NT2/D1 (cell line): ENCODE results near the gene ABTB2.
"Not testable (repeated sequence)": the region's sequence is repeated elsewhere in the genome, so short reads cannot be mapped to it uniquely, and the experiment has no call there.

Experiments used
- DNase-seq: peaks from one replicate; pipeline ENCODE4 v3.0.0-alpha.2; 2011; ENCODE audit warnings: low read depth, low spot score
- H3K27me3 ChIP-seq: 2 replicates; pipeline ENCODE4 v1.6.0; 2011; ENCODE audit warnings: mild to moderate bottlenecking; ENCODE audit not compliant: insufficient read length, insufficient read depth
- H3K36me3 ChIP-seq: 2 replicates; pipeline ENCODE4 v1.6.1; 2011; ENCODE audit warnings: mild to moderate bottlenecking, low read length, mixed read lengths; ENCODE audit not compliant: insufficient read depth, insufficient read length
- H3K4me1 ChIP-seq: 2 replicates; pipeline ENCODE4 v1.5.1; 2011; ENCODE audit not compliant: insufficient read depth, insufficient read length
- H3K4me3 ChIP-seq: 2 replicates; pipeline ENCODE4 v1.5.1; 2011; ENCODE audit warnings: low read depth; ENCODE audit not compliant: insufficient read length
- H3K9ac ChIP-seq: 2 replicates; pipeline ENCODE4 v1.6.0; 2011; ENCODE audit warnings: low read depth; ENCODE audit not compliant: insufficient read length
- H3K9me3 ChIP-seq: 2 replicates; pipeline ENCODE4 v1.5.1; 2011; ENCODE audit warnings: mild to moderate bottlenecking, low read length; ENCODE audit not compliant: insufficient read depth
- SUZ12 ChIP-seq: IDR thresholded peaks from 2 replicates; pipeline ENCODE4 v1.6.1; 2011; ENCODE audit not compliant: insufficient read length, insufficient read depth; ENCODE audit errors: extremely low read depth
- YY1 ChIP-seq: IDR thresholded peaks from 2 replicates; pipeline ENCODE4 v1.6.1; 2011; ENCODE audit not compliant: insufficient read length, insufficient read depth
- ZNF274 ChIP-seq: IDR thresholded peaks from 2 replicates; pipeline ENCODE4 v1.6.1; 2011; ENCODE audit warnings: mild to moderate bottlenecking, low read depth, low read length

ABTB2 gene

GRCh38 chr11:34397120-34397519 lies 39.3 kb upstream of the ABTB2 start:
- H3K4me3 ChIP-seq: no peak overlapping the region
- no peaks in the 10 kb centered on the region for H3K36me3 ChIP-seq
- 0 out of 2 replicates have a peak, but pooled peaks cover 5% of the 10 kb centered on the region for H3K9me3 ChIP-seq
- DNase-seq: no peak
- H3K9ac ChIP-seq: no peak overlapping the region
- no peaks in the 10 kb centered on the region for H3K27me3 ChIP-seq
- no peak for TF ChIP-seq YY1
- no peak for TF ChIP-seq ZNF274
- TF ChIP-seq SUZ12: no peak
- no peaks in the 10 kb centered on the region for H3K4me1 ChIP-seq

DNA sequence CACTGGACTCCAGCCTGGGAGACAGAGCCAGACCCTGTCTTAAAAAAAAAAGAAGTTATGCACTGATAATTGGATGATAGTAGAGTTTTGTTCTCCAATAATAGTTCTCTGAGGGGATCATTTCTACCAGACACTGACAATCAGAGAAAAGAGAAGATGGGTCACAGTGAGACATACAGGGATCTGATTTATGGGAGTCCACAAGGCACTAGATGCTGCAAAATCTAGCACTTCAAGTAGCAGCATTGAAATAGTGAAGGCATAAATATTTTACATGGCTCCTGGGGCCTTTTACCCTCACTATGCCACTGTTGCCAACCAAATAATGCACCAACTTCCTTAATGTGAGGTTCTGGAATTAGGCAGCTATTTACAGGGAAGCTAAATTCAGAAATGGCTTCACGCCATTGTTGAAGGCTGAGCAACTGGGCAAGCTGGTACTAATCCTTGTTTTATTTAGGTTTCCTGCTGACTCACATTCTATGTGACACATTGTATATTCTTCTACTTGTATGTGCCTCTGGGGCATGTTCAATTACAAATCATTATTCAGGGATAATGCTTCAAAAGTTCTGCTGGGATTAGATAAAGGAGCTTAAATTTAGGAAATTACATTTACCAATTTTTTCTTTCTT lies 38.2 kb upstream of the ABTB2 start:
- Histone ChIP-seq H3K27me3 (no peaks in the 10 kb centered on the region), H3K9me3 (0 out of 2 replicates have a peak, but pooled peaks cover 5% of the 10 kb centered on the region), H3K4me3 (no peak overlapping the region), H3K4me1 (no peaks in the 10 kb centered on the region), H3K9ac (no peak overlapping the region), H3K36me3 (no peaks in the 10 kb centered on the region)
- no peak for TF ChIP-seq ZNF274
- no peak for TF ChIP-seq YY1
- TF ChIP-seq SUZ12: no peak
- DNase-seq: no peak

DNA sequence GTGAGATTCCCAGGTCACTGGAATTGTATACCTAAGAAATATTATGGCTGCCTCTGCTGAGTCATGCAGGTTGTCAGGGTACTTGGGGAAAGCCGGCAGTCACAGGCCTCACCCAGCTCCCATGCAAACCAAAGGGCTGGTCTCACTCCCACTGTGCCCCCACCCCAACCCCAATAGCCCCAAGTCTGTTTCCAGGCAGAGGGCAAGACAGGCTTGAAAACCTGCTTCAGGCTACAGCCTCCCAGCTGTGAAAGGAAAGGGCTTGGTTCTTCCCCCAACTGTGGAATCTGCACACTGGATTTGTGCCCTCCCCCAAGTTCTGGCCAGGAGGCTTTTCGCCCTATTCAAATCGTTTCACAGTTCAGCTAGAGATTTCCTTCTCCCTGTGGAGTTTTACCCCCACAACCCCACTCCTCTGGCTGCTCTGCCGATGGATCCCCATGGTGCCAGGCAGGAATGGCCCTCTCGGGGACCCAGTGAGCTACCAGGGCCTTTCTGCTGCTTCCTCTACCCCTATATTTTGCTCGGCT lies 37.0 kb upstream of the ABTB2 start:
- peak overlapping the region; percentile 21 for H3K9ac ChIP-seq
- 0 out of 2 replicates have a peak, but pooled peaks cover 4% of the 10 kb centered on the region for H3K9me3 ChIP-seq
- H3K36me3 ChIP-seq: no peaks in the 10 kb centered on the region
- TF ChIP-seq YY1: no peak
- no peak for TF ChIP-seq ZNF274
- no peak for TF ChIP-seq SUZ12
- no peaks in the 10 kb centered on the region for H3K27me3 ChIP-seq
- H3K4me3 ChIP-seq: no peak overlapping the region
- no peaks in the 10 kb centered on the region for H3K4me1 ChIP-seq
- DNase-seq: peak; percentile 3

DNA sequence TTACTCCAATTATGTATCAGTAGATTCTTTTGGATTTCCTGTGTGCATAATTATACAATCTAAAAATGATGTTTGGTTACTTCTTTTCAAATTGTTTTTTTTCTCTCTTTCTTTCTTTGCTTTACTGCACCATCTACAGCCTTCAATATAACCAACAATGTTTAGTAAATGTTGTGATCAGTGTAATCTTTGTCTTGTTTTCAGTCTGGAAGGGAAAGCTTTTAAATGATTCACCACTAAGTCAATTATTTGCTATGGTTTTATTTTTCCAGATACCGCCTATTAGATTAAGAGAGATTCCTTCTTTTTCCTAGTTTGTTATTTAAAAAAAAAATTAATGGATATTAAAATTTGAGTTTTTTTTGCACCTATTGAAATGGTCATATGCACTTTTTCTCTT lies 29.8 kb upstream of the ABTB2 start:
- Histone ChIP-seq H3K27me3 (no peaks in the 10 kb centered on the region), H3K9me3 (no peaks in the 10 kb centered on the region), H3K4me3 (no peak overlapping the region), H3K36me3 (no peaks in the 10 kb centered on the region), H3K4me1 (no peaks in the 10 kb centered on the region), H3K9ac (no peak overlapping the region)
- DNase-seq: no peak
- TF ChIP-seq SUZ12 (no peak), YY1 (no peak), ZNF274 (no peak)

GRCh38 chr11:34386356-34386755 lies 28.5 kb upstream of the ABTB2 start:
- H3K9me3 ChIP-seq, H3K36me3 ChIP-seq, DNase-seq, H3K4me3 ChIP-seq, H3K4me1 ChIP-seq, H3K9ac ChIP-seq, H3K27me3 ChIP-seq: not testable (repeated sequence)

DNA sequence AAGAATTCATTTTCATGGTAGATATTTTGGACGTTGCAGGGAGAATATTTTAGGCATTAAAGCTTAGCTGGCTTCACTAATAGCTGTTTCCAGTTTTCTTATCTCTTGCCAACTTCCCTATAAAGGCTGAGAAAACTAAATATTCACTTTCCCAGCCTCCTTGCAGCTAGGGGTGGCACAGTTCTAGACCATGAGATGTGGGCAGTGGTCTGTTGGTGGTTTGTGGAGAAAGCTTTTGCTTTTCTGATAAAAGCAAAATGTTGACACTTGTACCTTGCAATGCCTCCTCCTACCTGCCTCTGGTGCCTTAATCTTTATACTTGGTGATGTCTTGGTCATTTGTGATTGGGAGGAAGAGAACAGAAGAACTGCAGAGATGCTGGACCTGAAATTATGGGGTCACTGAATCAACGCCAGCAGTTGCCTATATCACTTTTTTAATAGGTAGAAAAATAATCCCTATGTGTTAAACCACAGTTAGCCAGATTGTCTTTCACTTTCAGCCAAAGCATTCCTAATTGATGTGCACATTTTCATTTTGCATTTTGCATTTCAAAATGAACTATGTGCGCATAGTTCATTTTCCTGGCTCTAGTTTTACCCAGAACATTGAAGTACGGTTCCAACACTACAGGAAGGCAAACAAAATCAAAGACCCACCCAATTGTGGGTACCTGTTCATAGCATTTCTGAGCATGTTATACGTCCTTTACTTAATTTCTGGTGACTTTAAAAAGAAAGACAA lies 24.9 kb upstream of the ABTB2 start:
- no peaks in the 10 kb centered on the region for H3K36me3 ChIP-seq
- no peak overlapping the region for H3K9ac ChIP-seq
- no peak overlapping the region for H3K4me3 ChIP-seq
- no peaks in the 10 kb centered on the region for H3K27me3 ChIP-seq
- TF ChIP-seq SUZ12 (no peak), ZNF274 (no peak), YY1 (no peak)
- peaks cover 6% of the 10 kb centered on the region; the same call in 1 of the 2 replicates for H3K9me3 ChIP-seq
- no peak for DNase-seq
- H3K4me1 ChIP-seq: no peaks in the 10 kb centered on the region

DNA sequence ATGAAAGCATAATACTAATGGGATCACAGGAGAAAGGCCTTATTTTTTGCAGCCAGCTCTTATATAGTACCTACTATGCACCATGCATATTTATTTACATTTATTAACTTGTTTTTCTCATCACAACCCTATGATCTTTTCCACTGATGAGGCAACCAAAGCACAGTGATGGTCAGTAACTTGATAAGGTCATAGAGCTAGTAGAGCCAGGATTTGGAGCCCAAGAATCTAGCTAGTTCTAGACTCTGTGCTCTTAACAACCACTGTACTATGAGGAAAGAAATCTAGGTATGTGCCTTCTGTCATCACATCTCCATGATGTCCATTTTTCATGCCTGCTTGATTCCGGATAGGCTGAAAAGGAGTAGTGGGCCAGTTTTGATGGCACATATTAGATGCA lies 24.0 kb upstream of the ABTB2 start:
- Histone ChIP-seq H3K27me3 (no peaks in the 10 kb centered on the region), H3K36me3 (no peaks in the 10 kb centered on the region), H3K9me3 (peaks cover 16% of the 10 kb centered on the region; the same call in 1 of the 2 replicates), H3K4me3 (no peak overlapping the region), H3K4me1 (no peaks in the 10 kb centered on the region), H3K9ac (no peak overlapping the region)
- no peak for TF ChIP-seq ZNF274
- no peak for DNase-seq

DNA sequence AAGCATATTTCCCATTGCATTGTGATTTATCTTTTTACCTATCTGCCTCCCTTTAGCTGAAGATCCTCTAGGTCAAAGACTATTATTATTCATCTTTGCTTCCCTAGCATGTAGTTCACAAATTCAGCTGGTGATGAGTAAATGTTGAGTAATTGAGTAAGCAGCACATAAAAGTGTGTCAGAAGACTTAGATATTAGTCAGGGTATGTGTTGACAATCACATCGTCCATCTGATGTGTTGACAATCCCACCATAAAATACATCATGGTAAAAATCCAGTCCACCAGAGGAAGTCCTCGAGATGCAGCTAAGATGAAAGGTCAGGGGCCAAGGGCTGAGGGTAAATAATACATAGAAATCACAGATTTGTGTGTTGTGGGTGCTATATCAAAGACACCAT lies 22.9 kb upstream of the ABTB2 start:
- no peak for DNase-seq
- Histone ChIP-seq H3K4me3 (no peak overlapping the region), H3K9me3 (peaks cover 26% of the 10 kb centered on the region), H3K36me3 (no peaks in the 10 kb centered on the region), H3K4me1 (no peaks in the 10 kb centered on the region), H3K27me3 (no peaks in the 10 kb centered on the region), H3K9ac (no peak overlapping the region)
- no peak for TF ChIP-seq SUZ12
- no peak for TF ChIP-seq YY1
- no peak for TF ChIP-seq ZNF274
